Measurements from ENCODE around the gene ULK1.
"Not testable (repeated sequence)": the region's sequence is repeated elsewhere in the genome, so short reads cannot be mapped to it uniquely, and the experiment has no call there.

The ULK1 gene

DNA sequence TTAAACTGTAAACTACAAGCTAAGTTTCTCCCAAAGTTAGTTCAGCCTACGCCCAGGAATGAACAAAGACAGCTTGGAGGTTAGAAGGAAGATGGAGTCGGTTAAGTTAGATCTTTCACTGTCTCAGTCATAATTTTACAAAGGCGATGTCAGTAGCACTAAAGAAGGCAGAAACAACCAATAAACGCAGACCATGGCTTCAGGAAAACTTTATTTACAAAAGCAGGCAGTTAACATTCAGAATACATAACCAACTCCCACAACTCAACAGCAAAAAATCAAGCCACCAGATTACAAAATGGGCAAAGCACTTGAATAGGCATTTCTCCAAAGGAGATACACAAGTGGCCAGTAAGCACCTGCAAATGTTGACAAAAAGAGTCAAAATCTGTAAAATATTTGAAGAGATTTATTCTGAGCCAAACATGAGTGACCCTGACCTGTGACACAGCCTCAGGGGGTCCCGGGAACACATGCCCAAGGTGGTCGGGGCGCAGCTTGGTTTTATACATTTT lies 8.8 kb upstream of the ULK1 start:
- H3K4me3 ChIP-seq (ENCODE audit: low read depth, low read length): no peak overlapping the region

DNA sequence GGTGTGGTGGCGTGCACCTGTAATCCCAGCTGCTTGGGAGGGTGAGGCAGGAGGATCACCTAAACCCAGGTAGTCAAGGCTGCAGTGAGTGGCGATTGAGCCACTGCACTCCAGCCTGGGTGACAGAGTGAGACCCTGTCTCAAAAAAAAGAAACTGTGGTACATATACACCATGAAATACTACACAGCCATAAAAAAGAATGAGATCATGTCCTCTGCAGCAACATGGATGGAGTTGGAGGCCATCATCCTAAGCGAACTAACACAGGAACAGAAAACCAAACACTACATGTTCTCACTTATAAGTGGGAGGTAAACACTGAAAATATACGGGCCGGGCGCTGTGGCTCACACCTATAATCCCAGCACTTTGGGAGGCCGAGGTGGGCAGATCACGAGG lies 2.7 kb upstream of the ULK1 start:
- not testable (repeated sequence) for H3K4me3 ChIP-seq (ENCODE audit: low read depth, low read length)

- no peak overlapping the region for H3K4me3 ChIP-seq (ENCODE audit: low read depth, low read length)
Observed at GRCh38 chr12:131892711-131893604, 1.5 kb upstream of the ULK1 start.

DNA sequence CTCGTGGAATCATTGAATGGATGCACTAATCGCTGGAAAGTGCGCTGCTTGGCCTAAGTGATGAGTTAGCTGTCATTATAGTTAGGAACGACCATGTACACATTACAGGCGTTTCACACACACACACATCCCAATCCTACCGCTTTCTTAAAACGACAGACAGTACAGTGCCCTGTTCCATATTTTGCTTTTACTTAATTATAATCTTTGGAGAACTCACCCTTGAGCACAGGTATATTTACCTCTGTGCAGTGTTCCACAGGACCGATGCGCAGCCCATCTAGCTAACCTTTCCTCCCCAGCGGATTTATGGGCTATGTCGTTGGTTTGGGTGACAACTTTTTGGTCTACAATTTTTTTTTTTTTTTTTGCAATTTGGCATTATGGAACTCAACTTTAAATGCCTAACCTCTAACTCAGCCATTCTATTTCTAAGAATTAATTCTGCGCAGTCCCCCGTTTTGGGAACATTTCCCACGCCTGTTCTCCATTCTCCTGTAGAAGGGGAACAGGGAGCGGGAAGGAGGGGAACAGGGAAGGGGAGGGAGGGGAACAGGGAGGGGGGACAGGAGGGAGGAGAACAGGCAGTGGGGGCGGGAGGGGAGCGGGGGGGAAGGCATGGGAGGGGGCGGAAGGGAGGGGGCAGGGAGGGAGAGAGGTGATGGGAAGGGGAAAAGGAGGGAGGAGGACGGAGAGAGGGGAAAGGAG lies 663 bp upstream of the ULK1 start:
- no peak overlapping the region for H3K4me3 ChIP-seq (ENCODE audit: low read depth, low read length)

GRCh38 chr12:131894981-131895639 lies 688 bp downstream of the ULK1 start:
- peak overlapping the region; percentile 53 for H3K4me3 ChIP-seq (ENCODE audit: low read depth, low read length)

DNA sequence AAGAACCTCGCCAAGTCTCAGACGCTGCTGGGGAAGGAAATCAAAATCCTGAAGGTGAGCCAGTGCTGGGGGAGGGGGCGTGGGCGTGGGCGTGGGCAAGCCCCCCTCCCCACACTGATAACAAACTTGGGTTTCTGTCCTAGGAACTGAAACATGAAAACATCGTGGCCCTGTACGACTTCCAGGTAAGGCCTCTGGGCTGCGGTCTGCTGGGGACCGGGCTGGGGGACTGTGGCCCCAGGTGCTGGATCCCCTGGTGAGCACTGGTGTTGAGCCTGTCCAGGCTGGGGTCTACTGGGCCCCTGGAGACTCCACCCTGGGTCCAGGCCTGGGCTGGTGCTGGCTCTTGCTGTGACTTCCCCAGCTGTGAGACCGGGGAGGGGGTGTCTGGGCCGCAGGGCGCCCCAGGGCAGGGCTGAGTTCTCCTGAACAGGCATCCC lies 1.2 kb downstream of the ULK1 start:
- H3K4me3 ChIP-seq (ENCODE audit: low read depth, low read length): peak overlapping the region; percentile 53

GRCh38 chr12:131896080-131896810 lies 1.8 kb downstream of the ULK1 start:
- peak overlapping the region; percentile 53 for H3K4me3 ChIP-seq (ENCODE audit: low read depth, low read length)

- no peak overlapping the region for H3K4me3 ChIP-seq (ENCODE audit: low read depth, low read length)
Observed at GRCh38 chr12:131896811-131897270, 2.4 kb downstream of the ULK1 start.

- H3K4me3 ChIP-seq (ENCODE audit: low read depth, low read length): no peak overlapping the region
Observed at GRCh38 chr12:131897276-131897675, 2.9 kb downstream of the ULK1 start.

DNA sequence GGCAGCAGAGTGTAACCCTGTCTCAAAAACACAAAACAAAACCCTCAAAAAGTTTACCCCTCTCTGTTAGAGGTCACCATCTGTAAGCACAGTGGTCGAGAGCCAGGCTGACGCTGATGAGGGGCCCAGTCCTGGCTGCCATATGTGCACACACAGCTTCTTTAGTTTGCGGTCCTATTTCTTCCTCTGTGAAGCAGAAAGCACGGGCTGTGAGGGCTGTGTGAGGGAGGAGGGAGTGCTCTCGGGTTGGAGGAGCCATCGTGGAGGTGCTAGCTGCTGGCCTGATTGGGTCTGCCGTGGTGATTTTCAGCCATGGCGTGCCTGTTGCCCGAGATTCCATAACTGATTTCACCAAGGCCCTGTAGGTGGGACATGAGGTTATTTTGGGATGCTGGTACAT lies 3.5 kb downstream of the ULK1 start:
- no peak overlapping the region for H3K4me3 ChIP-seq (ENCODE audit: low read depth, low read length)

GRCh38 chr12:131900397-131900796 lies 6.0 kb downstream of the ULK1 start:
- H3K4me3 ChIP-seq (ENCODE audit: low read depth, low read length): no peak overlapping the region

DNA sequence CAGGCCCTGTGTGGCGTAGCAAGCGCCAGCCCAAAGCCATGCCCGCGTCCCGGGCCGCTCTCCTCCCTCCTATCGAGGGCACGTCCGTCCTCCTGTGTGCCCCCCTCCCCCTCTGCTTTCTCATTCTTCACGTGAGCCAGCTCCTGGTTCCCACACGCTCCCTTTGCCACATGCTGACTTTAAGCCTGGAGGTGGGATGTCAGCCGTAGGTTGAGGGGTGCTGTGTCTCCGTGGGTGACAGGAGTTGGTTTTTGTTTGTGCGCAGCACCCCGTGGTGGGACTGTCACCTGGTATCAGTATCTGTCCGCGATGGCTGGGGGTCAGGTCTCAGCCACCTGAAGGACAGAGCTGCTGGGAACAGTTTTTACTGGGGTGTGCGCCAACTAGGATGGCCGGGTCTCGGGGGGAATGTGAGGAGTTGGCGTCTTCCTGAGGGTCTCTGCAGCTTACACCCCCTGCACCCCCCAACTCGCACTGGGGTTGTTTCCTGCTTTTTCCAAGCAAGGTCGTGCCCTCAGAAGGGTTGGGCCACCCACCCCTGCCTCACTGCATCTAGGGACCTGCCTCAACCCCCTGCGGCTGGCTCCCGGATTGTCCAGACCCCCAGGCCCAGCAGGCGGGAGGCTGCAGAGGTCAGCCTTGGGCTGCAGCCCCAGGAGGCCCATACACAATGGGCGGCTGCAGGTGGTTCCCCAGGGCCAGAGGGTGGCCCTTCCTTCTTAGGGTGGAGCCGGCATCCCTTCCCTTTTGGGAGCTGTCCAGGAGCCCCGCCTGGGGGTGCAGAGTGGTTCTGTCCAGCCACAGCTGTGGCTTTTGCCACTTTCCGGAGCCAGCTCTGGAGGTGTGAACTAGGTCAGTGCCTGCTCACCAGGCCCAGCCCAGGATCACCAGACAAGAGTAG lies 7.3 kb downstream of the ULK1 start:
- H3K4me3 ChIP-seq (ENCODE audit: low read depth, low read length): no peak overlapping the region

DNA sequence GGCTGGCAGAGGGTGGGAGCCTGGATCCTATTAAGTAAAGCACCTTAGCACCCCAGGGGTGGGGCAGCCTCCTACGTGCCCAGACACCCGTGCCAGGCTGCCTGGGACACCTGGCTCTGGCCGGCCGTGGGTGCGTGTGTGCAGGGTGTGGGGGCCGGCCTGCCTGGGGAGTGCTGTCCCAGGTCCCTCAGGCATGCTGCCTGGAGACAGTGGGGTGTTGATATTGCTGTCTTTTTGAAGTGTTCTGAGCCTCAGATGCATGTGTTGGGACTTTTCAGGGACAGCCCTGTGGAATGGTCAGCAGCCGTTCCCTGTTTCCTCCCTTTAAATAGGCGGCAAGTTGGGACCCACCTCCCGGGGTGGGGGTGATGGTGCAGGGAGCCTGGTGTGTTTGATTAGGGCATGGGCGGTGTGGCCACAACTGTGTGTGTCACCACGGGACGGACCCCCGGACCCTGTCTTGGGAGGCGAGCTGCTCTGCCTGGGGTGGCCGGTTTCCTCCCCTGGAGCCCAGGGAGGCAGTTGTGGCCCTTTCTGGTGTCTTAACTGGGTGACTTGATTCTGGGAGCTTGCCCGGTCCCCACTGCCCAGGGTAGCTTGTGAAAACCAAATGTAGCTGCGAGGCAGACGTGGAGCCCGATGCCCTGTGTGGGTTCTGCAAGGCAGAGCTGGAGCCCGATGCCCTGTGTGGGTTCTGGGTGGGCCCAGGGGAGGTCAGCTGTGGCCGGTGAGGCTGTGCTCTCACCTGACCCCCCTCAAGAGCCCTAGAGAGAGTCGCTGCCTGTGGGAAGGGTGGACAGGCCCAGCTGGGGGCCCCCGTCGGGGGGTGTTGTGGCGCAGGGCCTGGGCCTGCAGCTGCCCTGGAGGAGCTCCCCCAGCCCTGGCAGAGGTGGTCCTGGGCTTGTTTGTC lies 8.2 kb downstream of the ULK1 start:
- H3K4me3 ChIP-seq (ENCODE audit: low read depth, low read length): no peak overlapping the region

- H3K4me3 ChIP-seq (ENCODE audit: low read depth, low read length): no peak overlapping the region
Observed at GRCh38 chr12:131903270-131904255, 9.1 kb downstream of the ULK1 start.

DNA sequence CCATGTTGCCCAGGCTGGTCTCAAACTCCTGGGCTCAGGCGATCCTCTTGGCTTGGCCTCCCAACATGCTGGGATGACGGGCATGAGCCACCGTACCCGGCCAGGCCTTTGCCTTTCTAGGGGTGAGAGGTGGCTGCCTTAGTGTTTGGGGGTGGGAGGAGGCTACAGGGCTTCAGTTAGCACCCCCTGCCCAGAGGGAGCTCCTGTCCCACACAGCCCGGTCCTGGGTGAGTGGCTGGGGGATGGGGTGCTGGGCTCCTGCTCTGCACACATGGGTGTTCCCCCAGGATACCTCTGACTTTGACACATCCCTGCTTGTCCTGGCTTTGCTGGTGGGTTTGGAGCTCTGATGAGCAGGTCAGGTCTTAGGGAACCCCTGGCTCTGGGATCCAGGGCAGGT lies 9.9 kb downstream of the ULK1 start:
- no peak overlapping the region for H3K4me3 ChIP-seq (ENCODE audit: low read depth, low read length)

DNA sequence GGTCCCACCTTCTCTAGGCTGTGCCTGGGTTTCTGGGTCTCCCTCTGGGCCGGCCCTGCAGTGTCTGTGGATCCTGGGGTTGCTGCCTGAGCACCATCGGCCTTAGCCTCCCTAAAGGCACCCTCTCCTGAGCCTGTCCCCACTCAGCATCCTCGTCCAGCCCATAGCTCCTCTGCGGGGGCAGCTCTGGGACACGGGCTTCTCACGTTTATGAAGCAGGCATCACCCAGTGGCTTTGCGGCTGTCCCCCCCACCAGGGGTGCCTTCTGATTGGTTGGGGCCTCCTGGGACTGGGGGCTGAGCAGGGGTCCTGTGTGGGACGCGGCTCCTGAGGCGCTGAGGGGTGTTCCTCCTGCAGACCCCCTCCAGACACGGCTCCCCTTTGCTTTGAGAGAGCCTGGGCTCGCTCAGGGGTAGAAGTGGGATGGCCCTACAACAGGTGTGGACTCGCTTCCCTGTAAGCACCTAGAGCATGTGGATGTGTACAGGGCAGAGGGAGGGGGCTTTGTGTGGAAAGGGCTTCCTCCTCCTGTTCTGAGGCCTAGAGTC lies 10.7 kb downstream of the ULK1 start:
- H3K4me3 ChIP-seq (ENCODE audit: low read depth, low read length): no peak overlapping the region

- H3K4me3 ChIP-seq (ENCODE audit: low read depth, low read length): no peak overlapping the region
Observed at GRCh38 chr12:131905630-131906091, 11.2 kb downstream of the ULK1 start.
